CD4-positive, alpha-beta T cell treated with Interleukin-4 for 4 hours (primary cell): ENCODE measurements around the gene KRTAP12-3.
"Not testable (repeated sequence)": the region's sequence is repeated elsewhere in the genome, so short reads cannot be mapped to it uniquely, and the experiment has no call there.

Experiments
- DNase-seq: peaks from one replicate; pipeline ENCODE4 v3.0.0-alpha.2; 2020

Gene KRTAP12-3

DNA sequence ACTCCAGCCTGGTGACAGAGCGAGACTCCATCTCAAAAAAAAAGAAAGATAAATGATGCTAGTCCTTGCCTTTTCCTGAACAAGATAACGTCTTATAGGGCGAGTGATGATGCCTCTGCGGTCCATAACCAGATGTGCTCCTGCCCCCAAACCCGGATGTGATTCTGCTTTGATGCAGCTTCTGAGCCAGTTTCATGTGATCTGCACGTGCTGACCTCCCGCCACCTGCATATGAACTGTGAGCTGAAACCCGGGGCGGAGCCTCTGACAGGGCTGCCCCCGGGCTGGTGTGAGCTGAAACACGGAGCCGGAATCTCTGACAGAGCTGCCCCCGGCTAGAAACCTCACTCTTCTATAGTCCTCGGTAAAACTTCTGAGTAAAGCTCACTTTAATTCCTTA lies 4.6 kb upstream of the KRTAP12-3 start:
- DNase-seq: no peak

- peak; percentile 56 for DNase-seq
These were observed 3.8 kb upstream of the KRTAP12-3 start for GRCh38 chr21:44653656-44654575.

- DNase-seq: no peak
These were observed 3.1 kb upstream of the KRTAP12-3 start, which contains the start of gene KRTAP12-4 for GRCh38 chr21:44654576-44655175. TSS of gene KRTAP12-4 (minus strand) at chr21:44654659. CDS start at chr21:44654614, 45 bp downstream.

- DNase-seq: no peak
These were observed 864 bp upstream of the KRTAP12-3 start for GRCh38 chr21:44656868-44657267.

DNA sequence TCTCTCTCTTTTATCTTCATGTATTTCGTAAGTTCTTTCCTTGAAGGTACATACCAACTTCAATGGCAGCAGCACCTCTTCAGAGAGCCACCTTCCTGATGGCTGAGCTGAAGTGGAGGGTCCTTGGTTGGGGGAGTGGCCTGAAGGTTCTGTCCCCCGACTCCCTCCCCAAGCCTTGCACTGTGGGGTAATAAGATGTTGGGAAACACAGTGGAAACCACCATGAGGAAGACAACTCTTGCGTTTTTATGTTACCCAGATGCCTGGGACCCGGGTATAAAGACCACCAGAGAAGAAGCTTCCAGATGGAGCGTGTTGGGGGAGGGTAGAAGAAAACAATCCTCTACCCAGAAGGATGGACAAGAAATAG lies 794 bp downstream of the KRTAP12-3 start:
- DNase-seq: no peak

GRCh38 chr21:44658913-44659595 lies 1.3 kb downstream of the KRTAP12-3 start:
- DNase-seq: peak; percentile 27

- not testable (repeated sequence) for DNase-seq
These were observed 3.8 kb downstream of the KRTAP12-3 start for GRCh38 chr21:44661567-44661966.

- DNase-seq: no peak
These were observed 7.0 kb downstream of the KRTAP12-3 start for GRCh38 chr21:44664691-44665090.

GRCh38 chr21:44666401-44667320 lies 8.9 kb downstream of the KRTAP12-3 start, which contains the start of gene KRTAP12-2:
TSS of gene KRTAP12-2 (minus strand) at chr21:44666927. CDS start at chr21:44666886, 41 bp downstream.
- DNase-seq: no peak

DNA sequence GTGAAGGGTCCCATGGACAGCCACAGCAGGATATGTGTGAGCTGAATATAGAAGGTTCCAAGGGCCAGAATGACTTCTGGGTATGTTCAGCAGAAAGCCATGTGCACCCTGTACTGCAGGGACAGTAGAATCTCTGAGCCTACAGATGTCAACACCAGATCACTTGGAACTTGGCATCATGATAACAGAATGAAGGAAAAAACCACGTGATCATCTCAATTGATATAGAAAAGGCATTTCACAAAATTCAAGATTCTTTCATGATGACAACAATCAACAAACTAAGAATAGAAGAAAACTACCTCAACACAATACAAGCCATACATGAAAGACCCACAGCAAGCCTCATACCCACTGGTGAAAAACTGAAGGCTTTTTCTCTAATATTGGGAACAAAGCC lies 9.9 kb downstream of the KRTAP12-3 start:
- no peak for DNase-seq

- DNase-seq: no peak
These were observed 13.1 kb downstream of the KRTAP12-3 start for GRCh38 chr21:44670642-44671432.

DNA sequence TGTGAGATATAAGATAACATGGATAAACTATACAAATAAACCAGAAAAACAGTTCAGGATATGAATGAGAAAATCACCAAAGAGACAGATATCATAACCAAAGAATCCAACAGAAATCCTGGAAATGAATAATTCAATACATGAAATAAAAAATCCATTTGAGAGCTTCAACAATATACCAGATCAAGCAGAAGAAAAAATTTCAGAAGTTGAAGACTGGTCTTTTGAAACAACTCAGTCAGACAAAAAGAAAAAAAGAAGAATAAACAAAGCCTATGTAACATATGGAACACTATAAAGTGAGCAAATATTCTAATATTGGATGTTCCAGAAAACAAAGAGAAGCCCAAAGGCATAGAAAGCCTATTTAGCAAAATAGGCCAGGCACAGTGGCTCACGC lies 14.2 kb downstream of the KRTAP12-3 start:
- no peak for DNase-seq

DNA sequence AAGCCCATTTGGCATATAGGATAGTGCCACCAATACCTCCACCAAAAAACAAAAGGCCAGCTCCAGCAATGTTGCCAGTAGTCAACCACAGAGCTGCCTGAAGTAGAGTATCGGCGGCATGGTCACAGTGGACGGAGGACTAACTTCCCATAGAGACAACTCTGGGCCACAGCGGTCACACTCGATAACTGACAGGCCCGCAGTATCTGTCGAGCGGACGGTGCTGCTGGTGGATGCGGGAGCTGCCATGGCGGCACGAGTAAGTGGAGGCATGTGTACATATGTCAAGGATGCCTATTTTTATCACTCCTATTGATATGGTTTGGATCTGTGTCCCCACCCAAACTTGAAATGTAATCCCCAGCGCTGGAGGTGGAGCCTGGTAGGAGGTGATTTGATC lies 20.1 kb downstream of the KRTAP12-3 start:
- DNase-seq: no peak

- no peak for DNase-seq
These were observed 23.4 kb downstream of the KRTAP12-3 start for GRCh38 chr21:44681152-44681551.

GRCh38 chr21:44681861-44682579 lies 24.3 kb downstream of the KRTAP12-3 start, which contains the start of gene KRTAP12-1:
TSS of gene KRTAP12-1 (minus strand) at chr21:44682163. CDS start at chr21:44682123, 40 bp downstream.
- no peak for DNase-seq

DNA sequence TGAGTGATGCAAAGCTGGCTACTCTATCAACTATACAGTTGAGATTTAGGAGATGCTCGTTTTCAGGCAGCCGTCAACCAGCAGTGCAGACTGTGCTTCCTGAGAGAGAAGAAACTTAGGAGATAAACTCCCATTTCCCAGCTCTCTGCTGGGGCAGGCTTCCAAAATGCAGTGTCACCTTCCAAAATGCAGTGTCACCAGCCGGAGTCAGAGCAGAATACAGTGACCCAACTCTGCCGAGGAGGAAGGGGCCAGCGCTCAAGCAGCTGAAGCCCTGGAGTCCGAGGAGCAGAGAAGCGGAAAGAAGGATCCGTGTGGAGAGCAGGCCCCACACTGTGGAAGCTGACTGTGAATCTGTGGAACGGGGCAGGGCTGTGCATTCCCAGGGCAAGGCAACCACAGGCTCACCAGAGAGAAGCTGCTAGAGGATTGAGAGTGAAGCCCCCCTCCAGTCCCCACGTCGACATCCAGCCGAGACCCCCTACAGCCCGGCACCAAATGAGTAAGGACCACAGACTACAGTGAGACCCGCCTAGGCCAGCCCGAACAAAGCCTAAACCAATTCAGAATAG lies 24.9 kb downstream of the KRTAP12-3 start:
- no peak for DNase-seq

- DNase-seq: no peak
These were observed 26.3 kb downstream of the KRTAP12-3 start for GRCh38 chr21:44684077-44684476.

GRCh38 chr21:44684483-44684882 lies 26.8 kb downstream of the KRTAP12-3 start:
- DNase-seq: no peak

- not testable (repeated sequence) for DNase-seq
These were observed 27.3 kb downstream of the KRTAP12-3 start for GRCh38 chr21:44685050-44685449.
